Regular cardiac myocyte (primary cell): ENCODE measurements around the gene SH3BGRL. TPM values are rescaled to one million over a fixed set of nuclear protein-coding genes. Genes with fewer than 3 reads are reported as not detected.

Source experiments
- total RNA-seq: library from RNA; depleted of rRNA; stranded (reverse); fragments of >200 nt; gene quantifications from 2 replicates; pipeline ENCODE4 v1.2.3, GENCODE V29; 2014

Gene SH3BGRL
- total RNA-seq, result 26.8 and 69.9 TPM in 2 replicates

DNA sequence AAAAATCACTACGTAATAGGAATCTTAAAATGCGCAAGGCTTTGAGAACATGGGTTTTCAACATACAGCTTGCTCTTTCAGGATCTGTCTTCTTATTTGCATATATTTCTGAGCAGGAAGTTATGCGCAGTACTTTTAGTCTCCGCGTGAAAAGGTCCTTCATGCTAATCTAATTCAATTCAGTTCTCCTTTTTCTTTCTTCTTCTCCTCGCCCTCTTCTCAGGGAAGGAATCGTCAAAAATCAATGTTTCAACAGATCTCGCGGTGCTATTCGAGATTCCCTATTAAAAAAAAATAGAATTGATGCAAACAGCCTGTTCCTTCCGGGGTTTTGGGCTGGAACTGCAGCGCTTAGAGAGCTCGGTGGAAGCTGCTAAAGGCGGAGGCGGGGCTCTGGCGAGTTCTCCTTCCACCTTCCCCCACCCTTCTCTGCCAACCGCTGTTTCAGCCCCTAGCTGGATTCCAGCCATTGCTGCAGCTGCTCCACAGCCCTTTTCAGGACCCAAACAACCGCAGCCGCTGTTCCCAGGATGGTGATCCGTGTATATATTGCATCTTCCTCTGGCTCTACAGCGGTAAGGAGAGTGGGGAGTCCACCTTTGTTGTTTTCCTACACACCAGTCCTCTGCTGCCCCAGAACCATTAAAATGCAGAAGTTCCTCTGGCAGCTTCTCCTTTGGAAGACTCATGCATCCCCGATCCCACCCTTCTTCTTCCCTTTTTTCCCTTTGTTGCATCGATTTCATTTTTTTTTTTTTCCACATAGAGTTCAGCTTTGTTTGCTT, at the start of gene SH3BGRL, which contains the start of gene HMGN5:
TSS of gene SH3BGRL (plus strand) at position 432 of the 785 bp plus-strand sequence. CDS start at position 531, 99 bp downstream.
TSS of gene HMGN5 (minus strand) at position 243 of the 785 bp plus-strand sequence. CDS start 80,364 bp downstream, outside the sequence.

Other genes starting within 250 kb of the SH3BGRL start
- 0.38 and 2.5 TPM in 2 replicates for gene HMGN5, start 189 bp upstream of the SH3BGRL start, total RNA-seq